Activated naive CD4-positive, alpha-beta T cell treated with anti-CD3 and anti-CD28 coated beads, Interleukin-2, amount 10 ng/mL, durations not matched to agents 5 hours and 36 hours (primary cell): ENCODE measurements around the gene GC. TPM values are rescaled to one million over a fixed set of nuclear protein-coding genes. Genes with fewer than 3 reads are reported as not detected.

Experiments used
- total RNA-seq, 2 experiments: library from RNA; stranded (reverse); gene quantifications; one replicate each; pipeline ENCODE4 v1.2.3, GENCODE V29; 2021

GC gene
- total RNA-seq = not detected

DNA sequence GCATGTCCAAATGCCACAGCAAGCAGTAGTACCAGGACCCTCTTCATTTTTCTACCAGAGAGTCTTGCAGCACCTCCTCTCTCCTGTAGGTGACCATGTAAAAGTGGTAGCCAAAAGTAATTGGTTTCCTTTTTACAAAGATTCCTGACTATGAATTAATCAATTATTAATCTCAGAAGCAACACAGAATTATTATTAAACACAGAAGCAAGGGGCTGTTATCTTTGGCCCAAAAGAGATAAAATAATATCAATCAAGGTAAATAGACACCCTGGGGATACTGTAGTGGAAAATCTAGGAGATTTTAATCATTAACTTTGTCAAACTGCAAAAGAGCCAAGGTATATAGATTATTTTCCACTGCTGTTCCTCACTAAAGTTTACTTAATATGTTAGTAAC is at the start of gene GC:
Gene GC, minus strand, starts transcription at position 108 of the 400 bp plus-strand sequence. Its CDS starts 61 bp downstream, at position 47.

Other genes starting within 250 kb of the GC start
- not detected for gene NPFFR2, start 247.9 kb upstream of the GC start, total RNA-seq